Fibroblast of pulmonary artery (primary cell): ENCODE measurements around the gene GRM2.

Experiments used
- DNase-seq: peaks from one replicate; pipeline ENCODE4 v3.0.0-alpha.2; 2010; ENCODE audit warnings: low read depth
- H3K4me3 ChIP-seq: replicated peaks from 2 replicates; pipeline ENCODE4 v1.5.1; 2011; ENCODE audit warnings: low read depth, mild to moderate bottlenecking, control low read depth, low read length, moderate library complexity
- TF ChIP-seq, protein P1 (sequence below): IDR thresholded peaks from 2 replicates; pipeline ENCODE4 v1.5.1; 2011; ENCODE audit warnings: mild to moderate bottlenecking, control low read depth, low read length, inconsistent platforms; ENCODE audit errors: missing control alignments

The GRM2 gene

DNA sequence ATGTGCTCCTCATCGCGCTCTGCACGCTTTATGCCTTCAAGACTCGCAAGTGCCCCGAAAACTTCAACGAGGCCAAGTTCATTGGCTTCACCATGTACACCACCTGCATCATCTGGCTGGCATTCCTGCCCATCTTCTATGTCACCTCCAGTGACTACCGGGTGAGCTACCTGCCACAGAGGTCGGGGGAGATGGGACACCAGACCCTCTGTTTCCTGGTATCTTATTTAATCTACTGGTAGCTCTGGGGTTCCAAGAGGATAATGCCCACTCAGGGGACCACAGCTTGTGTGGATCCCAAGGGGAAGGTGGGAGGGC, 9.1 kb downstream of the GRM2 start:
- TF ChIP-seq, protein P1, sequence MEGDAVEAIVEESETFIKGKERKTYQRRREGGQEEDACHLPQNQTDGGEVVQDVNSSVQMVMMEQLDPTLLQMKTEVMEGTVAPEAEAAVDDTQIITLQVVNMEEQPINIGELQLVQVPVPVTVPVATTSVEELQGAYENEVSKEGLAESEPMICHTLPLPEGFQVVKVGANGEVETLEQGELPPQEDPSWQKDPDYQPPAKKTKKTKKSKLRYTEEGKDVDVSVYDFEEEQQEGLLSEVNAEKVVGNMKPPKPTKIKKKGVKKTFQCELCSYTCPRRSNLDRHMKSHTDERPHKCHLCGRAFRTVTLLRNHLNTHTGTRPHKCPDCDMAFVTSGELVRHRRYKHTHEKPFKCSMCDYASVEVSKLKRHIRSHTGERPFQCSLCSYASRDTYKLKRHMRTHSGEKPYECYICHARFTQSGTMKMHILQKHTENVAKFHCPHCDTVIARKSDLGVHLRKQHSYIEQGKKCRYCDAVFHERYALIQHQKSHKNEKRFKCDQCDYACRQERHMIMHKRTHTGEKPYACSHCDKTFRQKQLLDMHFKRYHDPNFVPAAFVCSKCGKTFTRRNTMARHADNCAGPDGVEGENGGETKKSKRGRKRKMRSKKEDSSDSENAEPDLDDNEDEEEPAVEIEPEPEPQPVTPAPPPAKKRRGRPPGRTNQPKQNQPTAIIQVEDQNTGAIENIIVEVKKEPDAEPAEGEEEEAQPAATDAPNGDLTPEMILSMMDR, result no peak
- no peak for DNase-seq
- H3K4me3 ChIP-seq, result no peak overlapping the region

DNA sequence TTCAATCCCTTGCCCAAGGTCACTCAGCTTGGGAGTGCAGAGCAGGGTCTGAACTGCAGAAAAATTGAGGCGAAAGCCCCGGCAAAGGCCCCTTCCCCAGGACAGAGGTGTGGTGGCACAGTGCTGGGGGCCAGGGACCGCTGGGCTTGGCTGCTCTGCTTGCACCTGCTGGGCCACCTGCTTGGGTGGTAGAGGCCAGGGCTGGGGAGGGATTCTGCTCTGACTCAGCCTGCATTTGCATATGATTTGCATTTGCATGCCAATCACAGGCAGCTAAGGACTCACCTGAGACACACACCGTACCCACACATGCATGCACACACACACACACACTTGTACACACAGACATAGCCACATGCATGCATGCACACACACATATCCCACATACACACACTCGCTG, 9.9 kb downstream of the GRM2 start:
- H3K4me3 ChIP-seq, result no peak overlapping the region
- no peak for DNase-seq
- TF ChIP-seq, protein P1, result no peak

DNA sequence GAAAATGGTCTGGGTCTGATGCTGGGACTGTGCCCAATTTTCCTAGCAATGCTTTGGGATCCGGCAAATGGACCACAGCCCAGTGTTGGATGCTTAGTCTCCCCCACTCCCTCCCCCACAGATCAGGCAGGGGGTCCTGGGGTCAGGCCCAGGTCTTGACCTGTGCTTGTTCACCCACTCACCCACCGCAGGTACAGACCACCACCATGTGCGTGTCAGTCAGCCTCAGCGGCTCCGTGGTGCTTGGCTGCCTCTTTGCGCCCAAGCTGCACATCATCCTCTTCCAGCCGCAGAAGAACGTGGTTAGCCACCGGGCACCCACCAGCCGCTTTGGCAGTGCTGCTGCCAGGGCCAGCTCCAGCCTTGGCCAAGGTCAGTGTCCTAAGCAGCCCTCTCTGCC, 10.6 kb downstream of the GRM2 start:
- DNase-seq, result no peak
- TF ChIP-seq, protein P1, result no peak
- H3K4me3 ChIP-seq, result no peak overlapping the region

DNA sequence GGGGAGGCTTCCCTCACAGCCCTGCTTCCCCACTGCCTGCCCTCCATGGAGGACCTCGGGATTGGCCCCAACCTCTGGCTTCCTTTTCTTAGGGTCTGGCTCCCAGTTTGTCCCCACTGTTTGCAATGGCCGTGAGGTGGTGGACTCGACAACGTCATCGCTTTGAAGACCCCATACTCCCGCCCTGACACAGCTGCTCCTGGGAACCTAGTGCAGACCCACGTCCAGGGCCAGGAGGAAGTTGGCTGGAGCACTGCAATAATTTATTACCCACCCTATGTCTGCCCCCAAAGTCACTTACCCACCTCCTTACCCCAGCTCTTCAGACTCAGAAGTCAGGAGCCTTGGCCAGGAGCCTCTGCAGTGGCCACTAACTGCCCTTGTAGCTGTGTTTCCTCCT, 11.1 kb downstream of the GRM2 start:
- TF ChIP-seq, protein P1, result no peak
- no peak for DNase-seq
- H3K4me3 ChIP-seq, result no peak overlapping the region

DNA sequence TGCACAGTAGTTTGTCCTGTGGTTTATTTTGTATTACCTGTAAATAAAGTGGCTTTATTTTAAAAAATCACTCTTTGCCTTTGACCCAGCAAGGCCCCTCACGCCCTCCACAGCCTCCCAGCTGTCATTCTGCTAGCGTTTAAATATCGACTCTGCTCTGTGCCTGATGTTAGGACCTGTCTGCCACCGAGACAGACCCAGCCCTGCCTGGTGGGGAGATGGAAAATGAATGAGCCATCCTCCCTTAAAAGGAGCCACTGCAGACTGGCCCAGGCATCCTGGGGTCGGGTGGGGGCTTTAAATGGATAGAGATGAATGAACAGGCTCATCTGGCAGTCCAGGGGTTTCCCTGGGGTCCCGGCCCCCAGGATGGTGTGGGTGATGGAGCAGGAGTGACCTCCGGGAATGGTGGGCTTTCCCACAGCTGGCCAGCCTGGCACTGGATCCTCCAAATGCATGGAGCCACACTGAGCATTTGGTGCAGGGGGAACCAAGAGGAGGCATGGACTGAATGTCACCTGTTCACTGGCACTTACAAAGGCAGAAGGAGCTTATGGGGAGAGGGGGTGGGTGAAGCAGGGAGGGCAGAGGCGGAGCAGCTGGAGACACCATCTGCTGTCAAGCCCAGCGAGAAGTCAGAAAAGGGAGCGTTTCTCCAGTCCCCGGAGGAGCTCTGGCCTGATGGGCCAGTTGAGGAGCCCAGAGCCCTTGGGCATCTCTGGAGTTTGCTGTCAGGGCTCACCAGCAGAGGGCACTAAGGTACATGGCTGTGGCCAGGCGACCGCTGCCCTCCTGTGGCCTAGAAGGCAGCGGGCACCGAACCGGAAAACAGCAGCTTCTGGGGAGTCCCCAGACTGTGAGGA, 11.9 kb downstream of the GRM2 start:
- TF ChIP-seq, protein P1, result peak; percentile 73
- no peak overlapping the region for H3K4me3 ChIP-seq
- peak; percentile 55 for DNase-seq

DNA sequence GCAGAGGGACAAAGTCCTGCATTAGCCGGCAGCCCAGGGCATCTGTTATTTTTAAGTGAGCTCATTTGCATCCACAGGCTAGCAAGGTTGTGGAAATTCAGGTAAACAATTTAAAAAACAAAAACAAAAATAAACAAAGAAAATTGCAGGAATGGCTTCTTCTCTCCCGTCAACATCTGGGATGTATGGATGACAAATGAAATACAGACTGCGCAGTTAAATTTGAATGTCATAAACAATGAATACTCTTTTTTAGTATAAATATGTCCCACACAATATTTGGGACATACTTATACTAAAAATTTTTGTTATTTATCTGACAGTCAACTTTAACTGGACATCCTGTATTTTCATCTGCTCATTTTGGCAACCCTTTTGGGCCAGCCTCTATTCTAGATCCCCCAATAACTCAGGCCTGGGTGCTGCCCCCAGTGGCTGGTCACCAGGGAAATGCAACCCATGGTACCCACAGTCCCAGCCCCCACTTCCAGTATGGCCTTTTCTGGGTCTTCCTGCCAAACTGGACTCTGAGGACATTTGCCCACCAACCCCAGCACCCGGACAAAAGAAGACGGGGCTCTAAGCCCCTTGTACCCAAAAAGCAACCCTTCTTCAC, 12.7 kb downstream of the GRM2 start:
- TF ChIP-seq, protein P1, result peak; percentile 12
- DNase-seq, result no peak
- H3K4me3 ChIP-seq, result no peak overlapping the region
